ENCODE results near the gene RPAP2.

DNA sequence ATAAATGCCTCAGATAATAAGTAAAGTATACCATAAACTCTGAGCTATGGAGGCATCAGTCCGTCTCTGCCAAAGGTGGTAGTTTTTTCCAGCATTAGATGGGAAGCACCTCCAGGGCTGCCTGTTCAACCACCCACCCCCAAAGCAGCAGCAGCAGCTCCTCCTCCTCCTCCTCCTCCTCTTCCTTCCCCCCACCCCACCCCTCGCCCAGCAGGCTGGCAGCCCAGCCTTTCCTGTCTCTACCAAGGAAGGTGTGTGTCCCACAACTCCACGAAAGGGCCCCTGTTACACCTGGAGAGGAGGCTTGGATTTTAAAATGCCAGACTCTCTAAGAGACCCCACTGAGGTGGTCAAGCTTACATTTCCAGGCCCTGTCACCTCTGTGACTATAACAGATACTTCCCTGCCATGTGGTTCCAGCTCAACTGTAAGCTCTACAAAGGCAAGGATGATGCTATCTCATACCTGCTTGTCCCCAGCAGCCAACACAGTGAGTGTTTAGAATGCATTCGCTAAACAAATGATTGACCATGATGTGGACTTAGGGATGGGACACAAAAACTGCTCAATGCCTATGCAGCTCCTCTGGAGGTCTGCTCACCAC lies 111.2 kb downstream of the RPAP2 start:
- TF ChIP-seq, protein P1, sequence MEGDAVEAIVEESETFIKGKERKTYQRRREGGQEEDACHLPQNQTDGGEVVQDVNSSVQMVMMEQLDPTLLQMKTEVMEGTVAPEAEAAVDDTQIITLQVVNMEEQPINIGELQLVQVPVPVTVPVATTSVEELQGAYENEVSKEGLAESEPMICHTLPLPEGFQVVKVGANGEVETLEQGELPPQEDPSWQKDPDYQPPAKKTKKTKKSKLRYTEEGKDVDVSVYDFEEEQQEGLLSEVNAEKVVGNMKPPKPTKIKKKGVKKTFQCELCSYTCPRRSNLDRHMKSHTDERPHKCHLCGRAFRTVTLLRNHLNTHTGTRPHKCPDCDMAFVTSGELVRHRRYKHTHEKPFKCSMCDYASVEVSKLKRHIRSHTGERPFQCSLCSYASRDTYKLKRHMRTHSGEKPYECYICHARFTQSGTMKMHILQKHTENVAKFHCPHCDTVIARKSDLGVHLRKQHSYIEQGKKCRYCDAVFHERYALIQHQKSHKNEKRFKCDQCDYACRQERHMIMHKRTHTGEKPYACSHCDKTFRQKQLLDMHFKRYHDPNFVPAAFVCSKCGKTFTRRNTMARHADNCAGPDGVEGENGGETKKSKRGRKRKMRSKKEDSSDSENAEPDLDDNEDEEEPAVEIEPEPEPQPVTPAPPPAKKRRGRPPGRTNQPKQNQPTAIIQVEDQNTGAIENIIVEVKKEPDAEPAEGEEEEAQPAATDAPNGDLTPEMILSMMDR (conservative IDR thresholded peaks at IDR 0.05; ENCODE audit: low read depth, low read length): no peak
- TF ChIP-seq EZH2 (IDR thresholded peaks at IDR 0.05; ENCODE audit: borderline replicate concordance, low read depth, low read length, poor library complexity, severe bottlenecking): no peak

Measured in A673 (cell line).